HepG2 (cell line): Measurements from ENCODE around the gene GGACT. TPM values are rescaled to one million over a fixed set of nuclear protein-coding genes. Genes with fewer than 3 reads are reported as not detected.

ENCODE experiments used
- ARID5B ChIP-seq: IDR thresholded peaks from 2 replicates; pipeline ENCODE4 v1.4.0; 2020; ENCODE audit warnings: mild to moderate bottlenecking, missing genetic modification reagents
- ARNT ChIP-seq: fragments of 450-650 bp; IDR thresholded peaks from 2 replicates; pipeline ENCODE4 v1.6.1; 2017
- ATAD3A ChIP-seq: sonication (generic); formaldehyde crosslinking; IDR thresholded peaks from 2 replicates; pipeline ENCODE4 v1.4.0; 2020; ENCODE audit warnings: missing genetic modification reagents
- CENPBD1 ChIP-seq: sonication (generic); formaldehyde crosslinking; IDR thresholded peaks from 2 replicates; pipeline ENCODE4 v1.8.0; 2022; ENCODE audit warnings: missing genetic modification reagents, low read depth, mild to moderate bottlenecking, borderline replicate concordance
- DNMT3B ChIP-seq: conservative IDR thresholded peaks from 2 replicates; pipeline ENCODE4 v1.6.1; 2016; ENCODE audit warnings: missing biosample characterization, control low read depth
- E2F2 ChIP-seq: sonication (generic); formaldehyde crosslinking; IDR thresholded peaks from 2 replicates; pipeline ENCODE4 v1.4.0; 2020; ENCODE audit warnings: missing genetic modification reagents, borderline replicate concordance
- ESRRA ChIP-seq: sonication (generic); formaldehyde crosslinking; IDR thresholded peaks from 2 replicates; pipeline ENCODE4 v1.5.1; 2020; ENCODE audit warnings: mild to moderate bottlenecking, low read depth, missing genetic modification reagents
- HNF1A ChIP-seq, 2 experiments: sonication (generic) in 1 of 2; formaldehyde crosslinking in 1 of 2; IDR thresholded peaks; 2 replicates each; pipeline versions ENCODE4 v1.4.0 to v1.6.1; 2016 to 2020; ENCODE audit warnings: borderline replicate concordance in 1 of 2, low read depth in 1 of 2, mild to moderate bottlenecking in 1 of 2, missing genetic modification reagents in 1 of 2
- RCOR2 ChIP-seq: IDR thresholded peaks from 2 replicates; pipeline ENCODE4 v1.6.1; 2016; ENCODE audit warnings: missing biosample characterization, missing genetic modification reagents
- SRY ChIP-seq: sonication (generic); formaldehyde crosslinking; IDR thresholded peaks from 2 replicates; pipeline ENCODE4 v1.8.0; 2022; ENCODE audit warnings: mild to moderate bottlenecking, missing genetic modification reagents
- ZMYM3 ChIP-seq: sonication (generic); formaldehyde crosslinking; IDR thresholded peaks from 2 replicates; pipeline ENCODE4 v1.5.1; 2020; ENCODE audit warnings: mild to moderate bottlenecking, missing genetic modification reagents
- ZNF160 ChIP-seq: sonication (generic); formaldehyde crosslinking; IDR thresholded peaks from 2 replicates; pipeline ENCODE4 v1.8.0; 2022; ENCODE audit warnings: mild to moderate bottlenecking, inconsistent platforms, missing genetic modification reagents
- ZNF383 ChIP-seq: sonication (generic); formaldehyde crosslinking; IDR thresholded peaks from 2 replicates; pipeline ENCODE4 v1.4.0; 2020; ENCODE audit warnings: missing genetic modification reagents, mild to moderate bottlenecking, borderline replicate concordance
- polyA plus RNA-seq, 8 experiments: library from polyadenylated mRNA; depleted of rRNA in 3 of 8; stranded (reverse) in 7 of 8; unstranded in 1 of 8; fragments of >200 nt; fragmentation: Illumina TruSeq in 4 of 8; extraction: Trizol in 4 of 8; gene quantifications; 2 replicates each; pipeline versions ENCODE4 v1.2.1 to v1.2.3, GENCODE V29; 2011 to 2016; ENCODE audit warnings: low read depth in 4 of 8, missing spikeins in 1 of 8, mixed read lengths in 1 of 8; ENCODE audit not compliant: insufficient read depth in 1 of 8
- total RNA-seq, 5 experiments: library from RNA; depleted of rRNA; stranded (reverse); fragments of >200 nt; fragmentation: Illumina TruSeq; extraction: Trizol; gene quantifications; 2 replicates each; pipeline ENCODE4 v1.2.3, GENCODE V29; 2016; ENCODE audit warnings: low read depth in 1 of 5
- TF ChIP-seq, protein P1 (sequence below): sonication (generic); formaldehyde crosslinking; IDR thresholded peaks from 2 replicates; pipeline ENCODE4 v1.4.0; 2020; ENCODE audit warnings: low read depth, missing genetic modification reagents

Gene GGACT
- total and polyA plus RNA-seq, 2 of the 13 experiments (the other 11 are each of a cell fraction or from before 2014, with no cell fraction given), result 1.7 to 1.9 TPM

DNA sequence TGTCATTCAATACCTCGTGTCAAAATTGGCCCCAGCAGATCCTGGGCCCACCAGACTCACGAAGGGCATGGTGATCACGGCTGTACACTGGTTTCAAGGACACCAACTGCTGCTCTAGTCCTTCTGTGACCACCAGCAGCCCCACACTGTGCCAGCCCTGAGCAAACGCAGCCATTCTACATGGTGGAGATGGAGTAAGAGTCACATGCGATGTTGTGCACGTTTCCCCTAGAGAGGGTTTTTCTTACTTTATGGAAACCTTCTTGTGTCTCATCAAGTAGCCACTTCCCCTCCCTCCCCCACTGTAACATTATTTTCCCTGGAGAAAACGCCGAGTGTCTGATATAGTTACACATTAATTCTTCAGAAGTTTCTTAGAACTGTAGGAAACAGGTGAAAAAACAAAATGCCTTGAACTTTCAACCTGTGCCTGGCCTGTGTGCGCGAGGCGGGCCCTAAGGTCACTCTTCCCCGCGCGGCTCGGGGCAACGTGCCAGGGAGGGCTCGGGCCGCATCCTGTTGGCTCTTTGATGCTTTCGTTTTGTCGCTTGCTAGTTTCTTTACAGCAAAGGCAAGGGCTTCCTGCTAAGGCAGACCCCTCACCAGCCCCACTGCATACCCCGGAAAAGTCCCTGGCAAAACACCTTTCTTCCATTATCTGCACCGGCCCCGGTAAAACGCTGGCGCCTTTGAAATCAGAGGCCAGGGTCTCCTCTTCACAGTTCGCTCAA lies 44.6 kb downstream of the GGACT start (continued):
- TF ChIP-seq HNF1A (IDR thresholded peaks at IDR 0.05; ENCODE audit: low read depth) (peak; percentile 79), HNF1A (CRISPR knock-in tag; IDR thresholded peaks at IDR 0.05; ENCODE audit: borderline replicate concordance) (peak; percentile 83; the same call in 1 of the 2 replicates), ZNF160 (CRISPR knock-in tag) (no peak), ATAD3A (no peak), DNMT3B (CRISPR knock-in tag) (no peak), RCOR2 (CRISPR knock-in tag) (peak; percentile 45; the same call in 1 of the 2 replicates), E2F2 (CRISPR knock-in tag) (peak; percentile 76; the same call in 1 of the 2 replicates), ZNF383 (CRISPR knock-in tag) (no peak), CENPBD1 (no peak), ARNT (no peak), ESRRA (CRISPR knock-in tag) (peak; percentile 59; the same call in 1 of the 2 replicates), ZMYM3 (CRISPR knock-in tag) (0 out of 2 replicates have a peak, but pooled peaks have one; percentile 51), SRY (no peak), ARID5B (CRISPR knock-in tag) (peak; percentile 82)
- TF ChIP-seq, protein P1, sequence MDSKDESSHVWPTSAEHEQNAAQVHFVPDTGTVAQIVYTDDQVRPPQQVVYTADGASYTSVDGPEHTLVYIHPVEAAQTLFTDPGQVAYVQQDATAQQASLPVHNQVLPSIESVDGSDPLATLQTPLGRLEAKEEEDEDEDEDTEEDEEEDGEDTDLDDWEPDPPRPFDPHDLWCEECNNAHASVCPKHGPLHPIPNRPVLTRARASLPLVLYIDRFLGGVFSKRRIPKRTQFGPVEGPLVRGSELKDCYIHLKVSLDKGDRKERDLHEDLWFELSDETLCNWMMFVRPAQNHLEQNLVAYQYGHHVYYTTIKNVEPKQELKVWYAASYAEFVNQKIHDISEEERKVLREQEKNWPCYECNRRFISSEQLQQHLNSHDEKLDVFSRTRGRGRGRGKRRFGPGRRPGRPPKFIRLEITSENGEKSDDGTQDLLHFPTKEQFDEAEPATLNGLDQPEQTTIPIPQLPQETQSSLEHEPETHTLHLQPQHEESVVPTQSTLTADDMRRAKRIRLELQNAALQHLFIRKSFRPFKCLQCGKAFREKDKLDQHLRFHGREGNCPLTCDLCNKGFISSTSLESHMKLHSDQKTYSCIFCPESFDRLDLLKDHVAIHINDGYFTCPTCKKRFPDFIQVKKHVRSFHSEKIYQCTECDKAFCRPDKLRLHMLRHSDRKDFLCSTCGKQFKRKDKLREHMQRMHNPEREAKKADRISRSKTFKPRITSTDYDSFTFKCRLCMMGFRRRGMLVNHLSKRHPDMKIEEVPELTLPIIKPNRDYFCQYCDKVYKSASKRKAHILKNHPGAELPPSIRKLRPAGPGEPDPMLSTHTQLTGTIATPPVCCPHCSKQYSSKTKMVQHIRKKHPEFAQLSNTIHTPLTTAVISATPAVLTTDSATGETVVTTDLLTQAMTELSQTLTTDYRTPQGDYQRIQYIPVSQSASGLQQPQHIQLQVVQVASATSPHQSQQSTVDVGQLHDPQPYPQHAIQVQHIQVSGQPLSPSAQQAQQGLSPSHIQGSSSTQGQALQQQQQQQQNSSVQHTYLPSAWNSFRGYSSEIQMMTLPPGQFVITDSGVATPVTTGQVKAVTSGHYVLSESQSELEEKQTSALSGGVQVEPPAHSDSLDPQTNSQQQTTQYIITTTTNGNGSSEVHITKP (CRISPR knock-in tag), result no peak
